Small intestine (tissue), 7 donors: ENCODE results near the gene IPO11. TPM values are rescaled to one million over a fixed set of nuclear protein-coding genes. Genes with fewer than 3 reads are reported as not detected.

ENCODE experiments used
- DNase-seq, 2 donors: peaks; one replicate each; pipeline versions ENCODE4 v3.0.0 to v3.0.0-alpha.2; 2013
- FAIRE-seq: peaks from 2 replicates; lab custom pipeline; 2012; peaks lifted over from hg19 to GRCh38; lab: Jason Lieb, UNC
- H3K27ac ChIP-seq, 3 donors: one replicate each; pipeline ENCODE4 v1.5.1; 2013; ENCODE audit warnings: low read length in 2 of 3, mild to moderate bottlenecking in 2 of 3, control low read depth in 1 of 3, inconsistent platforms in 1 of 3, low read depth in 1 of 3, moderate library complexity in 1 of 3
- H3K27me3 ChIP-seq, 3 donors: one replicate each; pipeline ENCODE4 v1.6.1; 2013; ENCODE audit warnings: low read length in 3 of 3, inconsistent platforms in 1 of 3; ENCODE audit not compliant: control insufficient read depth in 3 of 3, insufficient read depth in 3 of 3
- H3K36me3 ChIP-seq, 3 donors: one replicate each; pipeline ENCODE4 v1.6.1; 2013; ENCODE audit warnings: low read length in 3 of 3, inconsistent platforms in 1 of 3, low read depth in 1 of 3, mild to moderate bottlenecking in 1 of 3, moderate library complexity in 1 of 3; ENCODE audit not compliant: control insufficient read depth in 3 of 3, insufficient read depth in 2 of 3
- H3K4me1 ChIP-seq, 3 donors: one replicate each; pipeline ENCODE4 v1.6.1; 2013; ENCODE audit warnings: low read length in 2 of 3, inconsistent platforms in 1 of 3, low read depth in 1 of 3, mild to moderate bottlenecking in 1 of 3, moderate library complexity in 1 of 3; ENCODE audit not compliant: control insufficient read depth in 3 of 3, insufficient read depth in 2 of 3
- H3K4me3 ChIP-seq, 3 donors: one replicate each; pipeline ENCODE4 v1.5.1; 2013; ENCODE audit warnings: low read length in 3 of 3, control low read depth in 1 of 3, inconsistent platforms in 1 of 3, low read depth in 1 of 3, mild to moderate bottlenecking in 1 of 3, moderate library complexity in 1 of 3
- H3K9me3 ChIP-seq, 2 donors: one replicate each; pipeline ENCODE4 v1.6.1; 2013; ENCODE audit warnings: low read depth in 1 of 2, low read length in 1 of 2; ENCODE audit not compliant: control insufficient read depth in 2 of 2, insufficient read depth in 1 of 2
- WGBS, 3 donors: extraction: QIAGEN DNeasy Blood & Tissue Kit; methylation state at CpG; one replicate each; pipeline ENCODE4 v1.1.7; 2013; 5-methylcytosine and 5-hydroxymethylcytosine counted together
- polyA plus RNA-seq, 4 donors: library from polyadenylated mRNA; stranded (reverse) in 3 of 4; unstranded in 1 of 4; fragments of 200-250 nt in 3 of 4; fragments of 120-200 nt in 1 of 4; gene quantifications; one replicate each; pipeline versions ENCODE4 v1.2.1 to v1.2.3, GENCODE V29; 2013
- donor health status: healthy with polysubstance abuse.
- donor health status: control.
- donor health status: control.
- donor health status: Bipolar disorder and iron deficiency.
- donor health status: healthy.

Gene IPO11
- polyA plus RNA-seq, 4 donors: 4.7 to 19.6 (median 10.9) TPM

DNA sequence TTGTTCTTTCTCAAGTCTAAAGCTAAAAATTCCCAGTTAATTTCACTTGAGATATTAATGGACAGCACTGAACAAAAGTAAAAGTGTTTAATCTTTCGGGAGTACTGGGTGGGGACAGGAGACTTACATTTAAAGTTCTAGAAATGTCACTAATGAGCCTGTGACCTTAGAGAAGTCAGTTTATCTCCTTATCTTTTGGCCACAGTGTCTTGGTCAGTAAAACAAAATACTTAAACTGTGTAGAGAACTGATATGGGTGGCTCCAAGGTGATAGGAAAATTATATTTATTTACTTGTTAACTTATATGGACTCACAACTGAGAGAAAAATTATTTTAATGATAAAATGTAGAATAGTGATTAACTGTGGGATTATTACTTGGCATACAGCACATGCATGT lies 8.9 kb downstream of the IPO11 start:
- no peak overlapping the region for H3K27ac ChIP-seq
- 69 to 85% (median 78%) methylated on average over 1 of the region's 1 CpG for WGBS, 3 donors
- FAIRE-seq: no peak
- H3K36me3 ChIP-seq: peaks cover 0 to 2% (median 0%) of the 10 kb centered on the region in 3 donors
- no peaks in the 10 kb centered on the region for H3K4me1 ChIP-seq
- no peaks in the 10 kb centered on the region for H3K9me3 ChIP-seq
- H3K4me3 ChIP-seq: no peak overlapping the region
- no peak for DNase-seq
- H3K27me3 ChIP-seq: no peaks in the 10 kb centered on the region

DNA sequence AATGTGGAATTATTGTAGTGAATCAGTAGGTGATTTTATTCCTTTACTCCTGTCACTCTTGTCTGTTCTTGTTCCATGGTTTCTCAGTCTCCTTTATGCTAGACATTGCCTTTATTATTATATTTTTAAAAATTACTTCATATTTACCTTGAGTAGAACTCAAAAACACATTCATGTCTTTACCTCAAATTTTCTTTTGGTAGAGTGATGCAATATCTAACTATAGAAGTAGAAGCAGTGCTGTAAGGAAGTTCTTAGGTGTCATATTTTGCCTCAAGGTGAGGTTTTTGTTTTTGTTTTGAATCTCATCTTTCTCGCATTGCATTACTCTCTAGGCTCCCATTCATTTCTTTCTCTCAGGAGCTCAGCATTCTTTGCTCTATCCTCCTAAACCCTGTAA lies 12.2 kb downstream of the IPO11 start:
- no peak for DNase-seq
- peaks cover 0 to 3% (median 0%) of the 10 kb centered on the region in 3 donors for H3K36me3 ChIP-seq
- no peaks in the 10 kb centered on the region for H3K27me3 ChIP-seq
- no peaks in the 10 kb centered on the region for H3K9me3 ChIP-seq
- FAIRE-seq: no peak
- H3K4me3 ChIP-seq: no peak overlapping the region
- no peak overlapping the region for H3K27ac ChIP-seq
- 96 to 100% (median 98%) methylated on average over 1 of the region's 1 CpG for WGBS, 3 donors
- H3K4me1 ChIP-seq: no peaks in the 10 kb centered on the region

DNA sequence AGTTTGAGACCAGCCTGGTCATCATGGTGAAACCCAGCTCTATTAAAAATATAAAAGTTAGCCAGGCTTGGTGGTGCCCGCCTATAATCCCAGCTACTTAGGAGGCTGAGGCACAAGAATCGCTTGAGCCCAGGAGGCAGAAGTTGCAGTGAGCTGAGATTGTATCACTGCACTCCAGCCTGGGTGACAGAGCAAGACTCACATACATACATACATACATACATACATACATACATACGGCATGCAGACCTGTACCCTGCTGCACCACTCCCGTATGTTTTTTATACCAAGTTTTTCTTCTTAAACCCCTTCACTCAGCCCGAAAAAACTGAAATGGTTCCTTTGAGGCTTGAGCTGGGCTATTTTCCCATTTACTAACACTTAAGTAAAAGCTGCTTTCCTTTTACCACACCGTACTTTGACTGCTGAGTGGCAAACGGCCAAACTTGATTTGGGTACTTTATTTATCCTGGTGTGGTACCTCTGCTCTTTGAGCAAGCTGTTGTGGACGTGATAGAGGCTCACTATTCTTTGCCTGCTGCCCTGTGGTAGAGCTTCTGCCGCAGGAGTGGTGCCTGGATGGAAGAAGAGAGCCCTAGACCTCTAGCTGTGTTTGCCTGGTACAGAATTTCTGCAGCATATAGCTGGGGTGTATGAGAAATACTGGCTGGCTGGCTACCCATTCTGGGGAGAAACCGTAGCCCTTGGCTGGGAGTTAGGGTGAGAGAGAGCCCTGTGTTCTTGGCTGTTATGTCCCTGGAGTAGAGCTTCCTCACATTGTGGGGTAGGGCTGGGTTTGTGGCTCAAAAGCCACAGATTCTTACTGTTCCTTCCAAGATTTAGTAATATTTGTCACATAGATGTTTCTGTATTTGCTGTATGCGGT lies 19.4 kb downstream of the IPO11 start:
- WGBS, 3 donors: 38 to 71% (median 39%) methylated on average over 11 of the region's 11 CpGs

DNA sequence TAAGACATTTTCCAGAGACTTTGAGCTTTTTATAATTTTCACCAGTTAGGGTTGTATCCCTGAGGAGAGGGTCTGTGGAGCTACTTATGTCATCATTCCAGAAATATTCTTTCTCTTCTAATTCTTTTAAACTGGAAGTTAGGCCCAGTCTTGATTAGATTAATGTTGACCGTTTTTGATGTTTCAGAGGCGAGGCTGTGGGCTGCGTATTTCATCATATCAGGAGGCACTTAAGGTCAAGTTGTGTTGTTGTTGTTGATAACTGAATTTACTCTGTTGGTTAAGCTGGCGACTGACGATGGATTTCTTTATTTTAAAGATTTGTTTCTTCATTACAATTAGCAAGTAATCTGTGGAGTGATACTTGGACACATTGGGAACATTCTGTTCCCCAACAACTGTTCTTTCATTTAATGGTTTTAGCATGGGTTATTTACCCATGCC lies 20.1 kb downstream of the IPO11 start:
- FAIRE-seq (no peak), DNase-seq (no peak)
- Histone ChIP-seq H3K36me3 (peaks cover 0 to 15% (median 0%) of the 10 kb centered on the region in 3 donors), H3K9me3 (no peaks in the 10 kb centered on the region), H3K27ac (no peak overlapping the region), H3K4me3 (no peak overlapping the region), H3K4me1 (peaks cover 0 to 5% (median 0%) of the 10 kb centered on the region in 3 donors), H3K27me3 (no peaks in the 10 kb centered on the region)
- 77 to 85% (median 84%) methylated on average over 5 of the region's 5 CpGs for WGBS, 3 donors

More for the DNA sequence above, 19.4 kb downstream of the IPO11 start:
- Histone ChIP-seq H3K36me3 (peaks cover 0 to 15% (median 0%) of the 10 kb centered on the region in 3 donors), H3K4me3 (no peak overlapping the region), H3K9me3 (no peaks in the 10 kb centered on the region), H3K27me3 (no peaks in the 10 kb centered on the region), H3K27ac (no peak overlapping the region), H3K4me1 (peaks cover 0 to 5% (median 0%) of the 10 kb centered on the region in 3 donors)
- peak in 1 of 2 donors; percentile 45 for DNase-seq
- no peak for FAIRE-seq

DNA sequence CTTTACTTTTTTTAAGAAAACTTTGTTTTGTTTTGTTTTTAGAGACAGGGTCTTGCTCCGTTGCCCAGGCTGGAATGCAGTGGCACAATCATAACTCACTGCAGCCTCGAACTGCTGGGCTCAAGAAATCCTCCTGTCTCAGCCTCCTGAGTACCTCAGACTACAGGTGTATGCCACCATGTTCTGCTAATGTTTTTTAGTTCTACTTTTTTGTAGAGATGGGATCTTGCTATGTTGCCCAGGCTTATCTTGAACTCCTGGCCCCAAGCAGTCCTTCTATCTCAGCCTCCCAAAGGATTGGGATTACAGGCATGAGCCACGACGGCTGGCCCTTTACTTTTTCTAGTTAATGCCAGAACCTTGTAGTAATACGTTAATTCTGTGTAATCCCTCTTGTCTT lies 36.0 kb downstream of the IPO11 start:
- no peaks in the 10 kb centered on the region for H3K27me3 ChIP-seq
- DNase-seq (no peak), FAIRE-seq (no peak)
- WGBS, 3 donors: 87 to 98% (median 96%) methylated on average over 5 of the region's 5 CpGs
- H3K36me3 ChIP-seq: peaks cover 0 to 13% (median 0%) of the 10 kb centered on the region in 3 donors
- H3K27ac ChIP-seq: no peak overlapping the region
- no peak overlapping the region for H3K4me3 ChIP-seq
- no peaks in the 10 kb centered on the region for H3K9me3 ChIP-seq
- H3K4me1 ChIP-seq: no peaks in the 10 kb centered on the region

DNA sequence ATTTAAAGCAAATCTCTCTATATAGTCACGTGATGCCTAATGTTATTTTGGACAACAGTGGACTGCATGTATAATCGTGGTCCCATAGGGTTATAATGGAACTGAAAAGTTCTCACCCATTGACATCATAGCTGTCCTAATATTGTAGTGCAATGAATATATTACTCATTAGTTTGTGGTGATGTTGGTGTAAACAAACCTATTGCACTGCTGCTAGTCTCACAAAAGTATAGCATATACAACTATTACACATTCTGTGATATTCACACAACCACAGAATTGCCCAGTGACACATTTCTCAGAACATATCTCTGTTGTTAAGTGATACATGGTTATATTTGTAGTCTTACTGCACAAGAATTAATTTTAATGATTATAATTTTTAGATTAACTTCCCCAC lies 37.7 kb downstream of the IPO11 start:
- Histone ChIP-seq H3K27ac (no peak overlapping the region), H3K4me3 (no peak overlapping the region), H3K9me3 (no peaks in the 10 kb centered on the region), H3K36me3 (peaks cover 0 to 13% (median under 1%) of the 10 kb centered on the region in 3 donors), H3K4me1 (no peaks in the 10 kb centered on the region), H3K27me3 (no peaks in the 10 kb centered on the region)
- 83 to 88% (median 83%) methylated on average over 2 of the region's 2 CpGs for WGBS, 3 donors
- FAIRE-seq: no peak
- DNase-seq: no peak

DNA sequence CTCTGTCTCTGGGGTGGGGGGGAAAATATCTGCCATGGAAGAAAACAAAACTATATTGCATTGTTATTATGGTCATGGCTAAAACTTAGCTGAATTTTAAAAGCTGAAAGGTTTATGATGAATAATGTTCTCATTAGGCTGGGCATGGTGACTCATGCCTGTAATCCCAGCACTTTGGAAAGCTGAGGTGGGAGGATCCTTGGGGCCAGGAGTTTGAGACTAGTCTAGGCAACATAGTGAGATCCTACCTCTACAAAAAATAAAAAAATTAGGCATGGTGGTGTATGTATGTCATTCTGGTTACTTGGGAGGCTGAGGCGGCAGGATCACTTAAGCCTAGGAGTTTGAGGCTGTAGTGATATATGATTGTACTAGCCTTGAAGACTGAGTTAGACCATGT lies 44.5 kb downstream of the IPO11 start:
- FAIRE-seq (no peak), DNase-seq (no peak)
- Histone ChIP-seq H3K36me3 (peaks cover 0 to 10% (median 1%) of the 10 kb centered on the region in 3 donors), H3K4me1 (no peaks in the 10 kb centered on the region), H3K9me3 (no peaks in the 10 kb centered on the region), H3K27ac (no peak overlapping the region), H3K27me3 (no peaks in the 10 kb centered on the region), H3K4me3 (no peak overlapping the region)
- 98 to 100% (median 100%) methylated on average over 1 of the region's 1 CpG for WGBS, 3 donors

DNA sequence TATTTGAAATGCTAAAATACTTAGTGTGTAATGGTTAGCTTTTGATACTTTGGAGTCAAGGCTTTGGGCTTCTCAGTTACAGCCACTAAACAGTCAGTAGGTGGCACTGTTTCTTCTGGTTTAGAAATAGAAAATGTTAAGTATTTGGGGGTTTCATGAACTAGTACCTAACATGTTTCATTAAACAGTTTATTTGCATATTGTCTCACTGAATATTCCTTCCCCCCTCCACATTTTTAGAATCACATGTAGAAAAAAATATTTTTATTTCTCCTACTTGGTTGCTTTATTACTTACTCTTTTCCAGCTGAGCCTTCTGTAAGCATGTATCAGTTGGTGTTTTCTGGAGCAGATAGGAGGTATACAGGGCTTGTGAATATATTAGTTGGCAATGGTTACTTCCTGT lies 48.0 kb downstream of the IPO11 start:
- Histone ChIP-seq H3K27me3 (no peaks in the 10 kb centered on the region), H3K27ac (no peak overlapping the region), H3K4me1 (no peaks in the 10 kb centered on the region), H3K4me3 (no peak overlapping the region), H3K9me3 (no peaks in the 10 kb centered on the region), H3K36me3 (peaks cover 0 to 14% (median 0%) of the 10 kb centered on the region in 3 donors)
- peak; percentile 32 to 35 for DNase-seq
- no peak for FAIRE-seq
